HL-60 (cell line): Measurements from ENCODE around the gene TNXB.

ENCODE experiments used
- CTCF ChIP-seq: IDR thresholded peaks from one replicate; pipeline ENCODE4 v1.5.1; 2011; ENCODE audit warnings: low read length, control low read depth, inconsistent platforms; ENCODE audit not compliant: insufficient read depth
- GABPA ChIP-seq: IDR thresholded peaks from 2 replicates; pipeline ENCODE4 v1.6.1; 2012; ENCODE audit warnings: low read depth
- POLR2AphosphoS5 ChIP-seq: IDR thresholded peaks from 2 replicates; pipeline ENCODE4 v1.6.1; 2012; ENCODE audit warnings: low read depth
- REST ChIP-seq: IDR thresholded peaks from 2 replicates; pipeline ENCODE4 v1.6.1; 2012; ENCODE audit warnings: low read depth; ENCODE audit not compliant: insufficient replicate concordance
- SPI1 ChIP-seq: IDR thresholded peaks from 2 replicates; pipeline ENCODE4 v1.6.1; 2012; ENCODE audit warnings: low read depth, mild to moderate bottlenecking, borderline replicate concordance

- no peak for TF ChIP-seq CTCF
- TF ChIP-seq REST = no peak
- TF ChIP-seq POLR2AphosphoS5 = no peak
- no peak for TF ChIP-seq GABPA
- no peak for TF ChIP-seq SPI1
These were observed 12.5 kb downstream of the TNXB start for GRCh38 chr6:32096394-32097258.
